ENCODE results near the gene MID2.

GRCh38 chrX:107856289-107856688 is 30.6 kb downstream of the MID2 start:
- TF ChIP-seq, protein P1, sequence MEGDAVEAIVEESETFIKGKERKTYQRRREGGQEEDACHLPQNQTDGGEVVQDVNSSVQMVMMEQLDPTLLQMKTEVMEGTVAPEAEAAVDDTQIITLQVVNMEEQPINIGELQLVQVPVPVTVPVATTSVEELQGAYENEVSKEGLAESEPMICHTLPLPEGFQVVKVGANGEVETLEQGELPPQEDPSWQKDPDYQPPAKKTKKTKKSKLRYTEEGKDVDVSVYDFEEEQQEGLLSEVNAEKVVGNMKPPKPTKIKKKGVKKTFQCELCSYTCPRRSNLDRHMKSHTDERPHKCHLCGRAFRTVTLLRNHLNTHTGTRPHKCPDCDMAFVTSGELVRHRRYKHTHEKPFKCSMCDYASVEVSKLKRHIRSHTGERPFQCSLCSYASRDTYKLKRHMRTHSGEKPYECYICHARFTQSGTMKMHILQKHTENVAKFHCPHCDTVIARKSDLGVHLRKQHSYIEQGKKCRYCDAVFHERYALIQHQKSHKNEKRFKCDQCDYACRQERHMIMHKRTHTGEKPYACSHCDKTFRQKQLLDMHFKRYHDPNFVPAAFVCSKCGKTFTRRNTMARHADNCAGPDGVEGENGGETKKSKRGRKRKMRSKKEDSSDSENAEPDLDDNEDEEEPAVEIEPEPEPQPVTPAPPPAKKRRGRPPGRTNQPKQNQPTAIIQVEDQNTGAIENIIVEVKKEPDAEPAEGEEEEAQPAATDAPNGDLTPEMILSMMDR (IDR thresholded peaks at IDR 0.05): no peak
- TF ChIP-seq POLR2A (IDR thresholded peaks at IDR 0.05): no peak

Measured in Peyer's patch (tissue), 4 donors.